Right atrium auricular region (tissue), 2 donors: Measurements from ENCODE around the gene XPNPEP2. TPM values are rescaled to one million over a fixed set of nuclear protein-coding genes. Genes with fewer than 3 reads are reported as not detected.

Experiments used
- DNase-seq: peaks from one replicate; pipeline ENCODE4 v3.0.0-alpha.2; 2019; ENCODE audit warnings: low spot score
- H3K27ac ChIP-seq, 2 donors: fragments of 200-600 bp; sonication (generic); 1 replicate in 1 of 2; 2 replicates in 1 of 2; pipeline ENCODE4 v1.5.1; 2016 to 2019
- H3K27me3 ChIP-seq, 2 donors: fragments of 200-600 bp; sonication (generic); one replicate each; pipeline versions ENCODE4 v1.5.1 to v1.6.0; 2017 to 2019
- H3K36me3 ChIP-seq: fragments of 200-600 bp; sonication (generic); one replicate; pipeline ENCODE4 v1.5.1; 2016
- H3K4me1 ChIP-seq, 2 donors: fragments of 200-600 bp; sonication (generic); one replicate each; pipeline versions ENCODE4 v1.5.1 to v1.6.0; 2017 to 2019
- H3K4me3 ChIP-seq, 2 donors: fragments of 200-600 bp; sonication (generic); 1 replicate in 1 of 2; 2 replicates in 1 of 2; pipeline ENCODE4 v1.5.1; 2017 to 2019; ENCODE audit warnings: mild to moderate bottlenecking in 1 of 2, moderate library complexity in 1 of 2
- H3K9me3 ChIP-seq, 2 donors: fragments of 200-600 bp; sonication (generic); one replicate each; pipeline ENCODE4 v1.5.1; 2019
- CTCF ChIP-seq, 2 donors: fragments of 200-600 bp; sonication (generic); IDR thresholded peaks; one replicate each; pipeline ENCODE4 v1.5.1; 2019; ENCODE audit warnings: antibody characterized with exemption in 2 of 2
- total RNA-seq, 2 donors: library from RNA; depleted of rRNA; stranded (reverse); fragments of >200 nt; gene quantifications; one replicate each; pipeline ENCODE4 v1.1.0, GENCODE V29; 2016

XPNPEP2 gene
- total RNA-seq, 2 donors from 2014 or later: 2.0 to 3.5 TPM

- no peak overlapping the region for H3K4me3 ChIP-seq
- DNase-seq: no peak
- H3K27me3 ChIP-seq: no peaks in the 10 kb centered on the region
- H3K4me1 ChIP-seq: no peaks in the 10 kb centered on the region
- TF ChIP-seq CTCF (IDR thresholded peaks at IDR 0.05): no peak
- no peak overlapping the region for H3K27ac ChIP-seq
- H3K9me3 ChIP-seq: no peaks in the 10 kb centered on the region
- no peaks in the 10 kb centered on the region for H3K36me3 ChIP-seq
These were observed 48.7 kb downstream of the XPNPEP2 start for GRCh38 chrX:129787336-129788055.

- Histone ChIP-seq H3K36me3 (no peaks in the 10 kb centered on the region), H3K27me3 (no peaks in the 10 kb centered on the region), H3K27ac (no peak overlapping the region), H3K4me1 (no peaks in the 10 kb centered on the region), H3K9me3 (no peaks in the 10 kb centered on the region), H3K4me3 (no peak overlapping the region)
- DNase-seq: no peak
- TF ChIP-seq CTCF (IDR thresholded peaks at IDR 0.05): no peak
These were observed 49.7 kb downstream of the XPNPEP2 start for GRCh38 chrX:129788527-129788926.

GRCh38 chrX:129790146-129790545 lies 51.4 kb downstream of the XPNPEP2 start:
- Histone ChIP-seq H3K4me1 (no peaks in the 10 kb centered on the region), H3K27me3 (no peaks in the 10 kb centered on the region), H3K4me3 (no peak overlapping the region), H3K27ac (no peak overlapping the region), H3K9me3 (no peaks in the 10 kb centered on the region), H3K36me3 (no peaks in the 10 kb centered on the region)
- no peak for DNase-seq
- TF ChIP-seq CTCF (IDR thresholded peaks at IDR 0.05): no peak

- H3K4me3 ChIP-seq: no peak overlapping the region
- no peak for DNase-seq
- no peaks in the 10 kb centered on the region for H3K9me3 ChIP-seq
- H3K4me1 ChIP-seq: no peaks in the 10 kb centered on the region
- no peak for TF ChIP-seq CTCF (IDR thresholded peaks at IDR 0.05)
- H3K27ac ChIP-seq: no peak overlapping the region
- H3K36me3 ChIP-seq: no peaks in the 10 kb centered on the region
- no peaks in the 10 kb centered on the region for H3K27me3 ChIP-seq
These were observed 52.0 kb downstream of the XPNPEP2 start for GRCh38 chrX:129790808-129791207.

GRCh38 chrX:129791336-129791735 lies 52.6 kb downstream of the XPNPEP2 start:
- H3K4me1 ChIP-seq: no peaks in the 10 kb centered on the region
- no peaks in the 10 kb centered on the region for H3K36me3 ChIP-seq
- H3K27me3 ChIP-seq: no peaks in the 10 kb centered on the region
- no peaks in the 10 kb centered on the region for H3K9me3 ChIP-seq
- TF ChIP-seq CTCF (IDR thresholded peaks at IDR 0.05): no peak
- no peak overlapping the region for H3K4me3 ChIP-seq
- H3K27ac ChIP-seq: no peak overlapping the region
- DNase-seq: no peak
